Thyroid gland (tissue), 4 donors: ENCODE results near the gene RAB44.

Experiments used
- CTCF ChIP-seq, 6 experiments: fragments of 200-600 bp in 3 of 6; fragments of 450-650 bp in 3 of 6; sonication (generic) in 3 of 6; IDR thresholded peaks; one replicate each; pipeline ENCODE4 v1.5.1; 2016 to 2019; ENCODE audit warnings: antibody characterized with exemption in 6 of 6, mild to moderate bottlenecking in 2 of 6, inconsistent platforms in 1 of 6, moderate library complexity in 1 of 6
- POLR2A ChIP-seq, 2 donors: fragments of 450-650 bp; IDR thresholded peaks; one replicate each; pipeline ENCODE4 v1.6.1; 2017; ENCODE audit warnings: antibody characterized with exemption in 2 of 2, mild to moderate bottlenecking in 2 of 2, moderate library complexity in 1 of 2

- TF ChIP-seq CTCF (IDR thresholded peaks at IDR 0.05) (no peak), POLR2A (IDR thresholded peaks at IDR 0.05) (no peak)
These were observed 6.0 kb upstream of the RAB44 start for GRCh38 chr6:36691612-36692011.
